Stimulated activated CD4-positive, alpha-beta T cell treated with anti-CD3 and anti-CD28 coated beads, Interleukin-12 subunit alpha, Interleukin-12 subunit beta, amount 100 ng/mL, for 4 hours (primary cell): Measurements from ENCODE around the gene FBXL7.
"Not testable (repeated sequence)": the region's sequence is repeated elsewhere in the genome, so short reads cannot be mapped to it uniquely, and the experiment has no call there.

Experiments used
- DNase-seq: peaks from one replicate; pipeline ENCODE4 v3.0.0-alpha.2; 2020

Gene FBXL7

GRCh38 chr5:15835514-15835913, 335.5 kb downstream of the FBXL7 start:
- no peak for DNase-seq

GRCh38 chr5:15837551-15838289, 337.7 kb downstream of the FBXL7 start:
- DNase-seq: no peak

GRCh38 chr5:15844253-15844652, 344.3 kb downstream of the FBXL7 start:
- no peak for DNase-seq

GRCh38 chr5:15844871-15845270, 344.9 kb downstream of the FBXL7 start:
- no peak for DNase-seq

DNA sequence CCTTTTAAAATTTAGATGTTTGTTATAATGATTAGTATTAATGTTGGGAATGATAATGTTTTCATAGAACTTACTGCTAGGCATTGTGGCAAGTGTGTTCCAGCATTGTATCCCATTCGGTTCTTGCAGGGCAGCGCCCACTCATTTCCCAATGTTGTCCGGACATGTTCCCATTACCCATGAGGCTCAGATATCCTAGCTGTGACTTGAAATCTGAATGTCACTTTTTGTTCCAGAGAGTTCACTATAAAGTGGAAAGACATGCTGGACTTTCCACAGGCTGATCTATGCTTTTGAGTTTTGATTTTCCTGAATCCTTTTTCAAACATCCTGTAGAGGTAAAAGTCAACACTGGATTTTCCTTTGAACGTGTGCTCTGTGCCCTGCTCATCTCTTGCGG, 350.6 kb downstream of the FBXL7 start:
- DNase-seq: no peak

- DNase-seq: no peak
Measured at GRCh38 chr5:15850939-15851341, 351.0 kb downstream of the FBXL7 start.

GRCh38 chr5:15852217-15852616, 352.2 kb downstream of the FBXL7 start:
- no peak for DNase-seq

- DNase-seq: no peak
Measured at GRCh38 chr5:15852949-15853348, 353.0 kb downstream of the FBXL7 start.

DNA sequence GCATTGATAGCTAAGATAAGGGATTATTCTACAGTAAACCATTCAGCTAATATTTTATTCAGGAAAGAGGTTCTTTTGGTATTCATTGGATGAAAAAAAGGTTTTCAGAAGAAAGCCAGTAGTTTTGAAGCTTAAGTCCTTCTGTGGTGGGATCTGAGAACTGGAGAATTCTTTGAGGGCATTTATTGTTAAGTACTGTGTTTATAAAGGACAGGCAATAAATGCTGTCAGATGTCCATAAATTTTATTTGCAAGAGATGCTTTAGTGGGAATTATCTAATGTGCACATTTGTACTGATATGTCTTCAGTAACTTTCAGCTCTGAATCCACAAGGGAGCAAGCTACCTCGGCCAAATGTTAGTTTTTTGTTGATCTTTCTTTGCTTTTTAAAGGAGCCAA, 358.3 kb downstream of the FBXL7 start:
- DNase-seq: no peak

DNA sequence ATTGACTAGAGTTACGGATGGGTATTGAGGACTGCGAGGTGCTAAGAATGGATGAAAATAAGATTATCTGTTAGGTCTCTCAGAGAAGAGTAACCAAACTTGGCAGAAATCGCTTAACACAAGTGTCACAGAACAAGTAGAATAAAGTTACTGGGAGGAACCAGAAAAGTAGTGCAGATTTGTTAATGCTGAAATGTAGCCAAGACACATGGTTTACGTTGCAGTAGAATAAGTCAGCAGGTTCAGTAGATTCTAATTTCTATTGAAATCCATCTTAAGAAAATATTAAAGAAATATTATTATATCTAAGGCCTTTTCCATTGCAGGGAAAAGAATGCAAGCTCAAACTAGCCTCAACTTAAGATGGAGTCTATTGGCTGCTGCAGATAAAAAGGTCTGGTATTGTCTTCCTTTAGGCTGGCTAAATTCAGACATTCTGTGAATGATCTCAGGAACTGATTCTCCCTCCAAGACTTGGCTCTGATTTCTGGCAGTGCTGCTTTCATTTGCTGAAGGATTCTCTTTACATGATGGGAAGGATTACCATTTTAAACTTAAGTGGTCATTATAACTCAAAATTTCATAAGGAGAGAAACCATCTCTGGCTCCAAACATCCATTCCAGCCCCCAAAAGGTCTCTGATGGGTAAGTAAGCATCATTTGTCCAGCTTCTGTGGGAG, 364.7 kb downstream of the FBXL7 start:
- DNase-seq: no peak

GRCh38 chr5:15872259-15872658, 372.3 kb downstream of the FBXL7 start:
- DNase-seq: not testable (repeated sequence)

DNA sequence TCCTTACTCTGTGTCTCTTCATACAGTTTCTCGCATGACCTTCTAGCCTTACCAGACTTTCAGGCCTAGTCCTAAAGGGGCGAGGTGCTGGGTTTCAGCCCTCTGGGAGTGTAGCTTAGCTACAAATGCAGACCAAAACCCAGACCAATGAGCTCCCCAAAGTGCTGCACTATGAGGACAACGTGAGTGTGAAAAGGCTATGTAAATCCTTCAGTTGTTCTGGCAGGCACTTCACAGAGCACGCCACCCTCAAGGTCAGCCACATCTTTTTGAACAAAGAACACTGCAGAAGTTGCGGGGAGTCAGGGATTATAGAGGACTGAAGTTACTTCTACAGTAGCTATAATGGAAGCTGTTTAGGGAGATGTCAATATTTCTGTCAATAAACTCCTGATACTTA, 377.9 kb downstream of the FBXL7 start:
- no peak for DNase-seq

DNA sequence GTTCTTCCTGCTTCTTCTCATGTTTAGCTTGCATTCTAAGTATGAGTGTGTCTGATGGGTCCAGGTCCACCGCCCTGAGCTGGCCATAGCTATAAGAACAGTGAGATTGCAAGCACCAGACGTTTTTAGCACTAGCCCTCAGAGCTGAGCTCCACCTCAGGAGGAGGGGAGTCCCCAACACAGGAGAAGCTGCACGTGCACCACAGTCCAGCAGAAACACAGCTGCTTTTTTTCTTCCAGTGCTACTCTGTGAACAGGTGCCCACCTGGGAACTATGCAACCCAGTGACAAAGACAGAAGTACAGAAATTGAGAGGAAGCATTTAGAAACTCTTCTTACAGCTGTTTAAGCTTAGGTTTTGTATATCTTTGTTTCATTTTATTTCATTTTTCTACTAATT, 380.2 kb downstream of the FBXL7 start:
- no peak for DNase-seq

DNA sequence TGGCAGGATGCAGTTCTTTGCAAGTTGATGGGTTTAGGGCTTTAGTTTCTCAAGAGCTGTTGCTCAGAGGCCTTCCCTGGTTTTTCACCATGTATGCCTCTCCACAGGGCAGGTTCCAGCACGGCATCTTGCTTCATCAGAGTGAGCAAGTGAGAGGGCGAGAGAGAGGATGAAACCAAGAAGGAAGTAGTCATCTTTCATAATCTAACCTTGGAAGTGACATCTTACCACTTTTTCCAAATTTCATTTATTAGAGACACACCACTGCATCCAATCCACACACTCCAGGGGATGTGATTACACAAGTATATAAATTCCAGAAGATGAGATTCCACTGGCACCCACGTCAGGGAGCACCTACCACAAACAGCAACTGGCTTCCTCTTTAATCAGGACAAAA, 385.2 kb downstream of the FBXL7 start:
- no peak for DNase-seq

GRCh38 chr5:15886156-15886555, 386.2 kb downstream of the FBXL7 start:
- DNase-seq: no peak

- no peak for DNase-seq
Measured at GRCh38 chr5:15887093-15887492, 387.1 kb downstream of the FBXL7 start.

GRCh38 chr5:15889001-15889400, 389.0 kb downstream of the FBXL7 start:
- DNase-seq: no peak

DNA sequence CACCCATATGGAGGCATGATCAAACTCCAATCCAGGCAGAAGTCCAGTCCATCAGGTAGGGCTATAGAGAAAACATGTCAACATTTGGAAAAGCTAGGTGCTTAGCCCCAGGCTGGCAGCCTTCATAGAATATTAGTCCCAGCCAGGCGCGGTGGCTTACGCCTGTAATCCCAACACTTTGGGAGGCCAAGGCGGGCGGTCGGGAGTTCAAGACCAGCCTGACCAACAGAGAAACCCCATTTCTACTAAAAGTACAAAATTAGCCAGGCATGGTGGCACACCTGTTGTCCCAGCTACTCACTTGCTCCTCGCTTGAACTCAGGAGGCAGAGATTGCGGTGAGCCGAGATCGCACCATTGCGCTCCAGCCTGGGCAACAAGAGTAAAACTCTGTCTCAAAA, 393.9 kb downstream of the FBXL7 start:
- DNase-seq: no peak

DNA sequence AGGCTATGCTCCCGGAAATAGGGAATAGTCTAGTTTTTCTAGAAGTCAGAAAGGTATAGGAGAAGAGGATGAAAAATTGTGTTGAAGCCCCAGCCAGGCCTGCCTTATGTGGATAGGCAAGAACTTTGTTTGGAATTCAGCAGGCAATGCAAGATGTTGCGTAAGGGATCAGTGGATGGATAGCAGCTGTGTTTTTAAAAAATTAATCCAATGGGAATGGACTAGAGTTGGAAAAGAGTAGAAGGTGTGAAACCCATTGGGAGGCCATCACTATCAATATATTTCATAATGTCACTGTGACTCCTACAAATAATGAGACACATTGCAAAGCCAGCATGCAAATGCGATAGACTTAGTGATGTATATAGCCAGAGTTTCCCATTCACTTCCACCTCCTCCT, 397.7 kb downstream of the FBXL7 start:
- DNase-seq: no peak

GRCh38 chr5:15898641-15899040, 398.7 kb downstream of the FBXL7 start:
- no peak for DNase-seq

DNA sequence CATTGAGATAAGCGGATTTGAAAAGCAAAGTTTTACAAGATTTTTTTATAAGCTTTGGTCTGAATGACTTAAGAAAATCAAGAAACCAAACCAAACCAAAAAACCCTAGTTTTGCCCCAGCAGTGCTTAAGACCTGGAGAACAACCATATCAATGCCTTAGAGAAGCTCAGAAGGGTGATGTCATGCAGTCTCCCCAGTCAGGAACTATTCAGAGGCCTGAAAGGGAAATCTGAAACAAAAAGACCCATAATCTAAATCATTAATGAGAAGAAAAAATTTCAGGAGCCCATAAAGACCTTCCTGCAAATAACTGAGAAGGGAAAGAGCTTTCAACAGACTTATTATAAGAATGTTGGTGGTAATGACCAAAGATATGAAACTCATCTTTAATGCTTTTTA, 399.5 kb downstream of the FBXL7 start:
- no peak for DNase-seq

DNA sequence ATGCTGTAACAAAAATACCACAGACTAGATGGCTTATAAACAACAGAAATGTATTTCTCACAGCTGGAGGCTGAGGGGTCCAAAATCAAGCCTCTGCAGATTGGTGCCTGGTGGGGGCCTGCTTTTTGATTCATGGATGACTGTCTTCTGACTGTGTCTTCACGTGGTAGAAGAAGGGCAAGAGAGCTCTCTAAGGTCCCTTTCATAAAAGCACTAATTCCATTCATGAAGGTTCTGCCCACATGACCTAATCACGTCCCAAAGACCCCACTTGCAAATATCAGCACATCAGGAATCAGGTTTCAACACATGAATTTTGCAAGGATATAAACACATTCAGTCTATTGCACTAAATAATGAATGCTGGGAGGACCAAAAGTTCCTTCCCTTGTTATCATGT, 401.2 kb downstream of the FBXL7 start:
- no peak for DNase-seq

DNA sequence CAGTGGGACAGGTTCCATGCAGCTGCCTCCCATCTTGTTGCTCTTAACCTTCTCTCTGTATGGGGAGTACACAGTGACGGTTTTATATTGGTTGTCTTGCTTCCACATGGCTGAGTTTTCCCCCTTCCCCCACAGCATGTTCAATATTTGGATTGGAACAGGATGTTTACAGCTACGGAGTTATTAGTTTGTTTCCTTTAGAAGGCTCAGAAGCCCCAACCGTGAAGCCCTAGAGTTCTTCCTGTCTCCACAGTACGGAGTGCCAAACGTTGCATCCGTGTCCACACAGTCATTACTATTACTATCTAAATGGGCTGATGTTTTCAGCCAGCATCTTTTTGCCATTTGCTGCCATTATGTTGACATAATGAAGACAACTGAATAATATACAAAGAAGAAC, 402.1 kb downstream of the FBXL7 start:
- no peak for DNase-seq

GRCh38 chr5:15904899-15905830, 405.2 kb downstream of the FBXL7 start:
- DNase-seq: no peak
